BLaER1 treated with 17β-estradiol and CSF1 and Interleukin-3, amounts not matched to agents 10 nM and 100 nM (cell line): ENCODE results near the gene GCM1.

ENCODE experiments used
- H3K27ac ChIP-seq, 11 experiments: shearing (Covaris generic); formaldehyde crosslinking; 2 replicates each; pipeline ENCODE4 v1.8.1; 2022
- H3K27me3 ChIP-seq, 11 experiments: shearing (Covaris generic); formaldehyde crosslinking; 2 replicates each; pipeline ENCODE4 v1.8.1; 2022
- H3K36me3 ChIP-seq, 11 experiments: shearing (Covaris generic); formaldehyde crosslinking; 2 replicates each; pipeline ENCODE4 v1.8.1; 2022
- H3K4me1 ChIP-seq, 10 experiments: shearing (Covaris generic); formaldehyde crosslinking; 2 replicates each; pipeline ENCODE4 v1.8.1; 2022
- H3K4me2 ChIP-seq, 11 experiments: shearing (Covaris generic); formaldehyde crosslinking; 2 replicates each; pipeline ENCODE4 v1.8.1; 2022
- H3K4me3 ChIP-seq, 10 experiments: shearing (Covaris generic); formaldehyde crosslinking; 2 replicates each; pipeline ENCODE4 v1.8.1; 2022
- H3K9ac ChIP-seq, 11 experiments: shearing (Covaris generic); formaldehyde crosslinking; 2 replicates each; pipeline ENCODE4 v1.8.1; 2022
- H3K9me3 ChIP-seq, 11 experiments: shearing (Covaris generic); formaldehyde crosslinking; replicated peaks in 1 of 11; 2 replicates each; pipeline ENCODE4 v1.8.1; 2022
- H4K20me1 ChIP-seq, 11 experiments: shearing (Covaris generic); formaldehyde crosslinking; 2 replicates each; pipeline ENCODE4 v1.8.1; 2022
- Cebpa-rat ChIP-seq, 11 experiments: shearing (Covaris generic); IDR thresholded peaks; 2 replicates each; pipeline ENCODE4 v1.8.1; 2022

GCM1 gene

GRCh38 chr6:53100561-53100960, 48.1 kb downstream of the GCM1 start:
- TF ChIP-seq Cebpa-rat (IDR thresholded peaks at IDR 0.05), result no peak
- no peaks in the 10 kb centered on the region for H3K27me3 ChIP-seq
- no peak overlapping the region for H3K9ac ChIP-seq
- no peaks in the 10 kb centered on the region for H3K4me1 ChIP-seq
- no peak overlapping the region for H3K4me2 ChIP-seq
- H3K36me3 ChIP-seq, result peaks cover 57 to 77% (median 66%) of the 10 kb centered on the region in 11 experiments
- H3K27ac ChIP-seq, result no peak overlapping the region
- H4K20me1 ChIP-seq, result no peaks in the 10 kb centered on the region
- H3K4me3 ChIP-seq, result no peak overlapping the region
- H3K9me3 ChIP-seq, result no peaks in the 10 kb centered on the region

- Histone ChIP-seq H3K9me3 (no peaks in the 10 kb centered on the region), H3K36me3 (peaks cover 91 to 100% (median 94%) of the 10 kb centered on the region in 11 experiments)
Observed at GRCh38 chr6:53095716-53096115, 52.9 kb downstream of the GCM1 start.

GRCh38 chr6:53095270-53095669, 53.4 kb downstream of the GCM1 start:
- Histone ChIP-seq H3K9ac (no peak overlapping the region), H3K27me3 (no peaks in the 10 kb centered on the region), H4K20me1 (peaks cover 0 to 5% (median 0%) of the 10 kb centered on the region in 11 experiments; a peak in 3 of 22 replicates), H3K4me3 (no peak overlapping the region), H3K9me3 (no peaks in the 10 kb centered on the region), H3K4me2 (no peak overlapping the region), H3K4me1 (no peaks in the 10 kb centered on the region), H3K27ac (no peak overlapping the region), H3K36me3 (peaks cover 92 to 100% (median 97%) of the 10 kb centered on the region in 11 experiments)
- no peak for TF ChIP-seq Cebpa-rat (IDR thresholded peaks at IDR 0.05)

More at GRCh38 chr6:53095716-53096115, 52.9 kb downstream of the GCM1 start:
- no peaks in the 10 kb centered on the region for H3K4me1 ChIP-seq
- peaks cover 0 to 5% (median 0%) of the 10 kb centered on the region in 11 experiments; a peak in 3 of 22 replicates for H4K20me1 ChIP-seq
- H3K27ac ChIP-seq, result no peak overlapping the region
- H3K4me2 ChIP-seq, result no peak overlapping the region
- no peak overlapping the region for H3K9ac ChIP-seq
- no peak for TF ChIP-seq Cebpa-rat (IDR thresholded peaks at IDR 0.05)
- H3K27me3 ChIP-seq, result no peaks in the 10 kb centered on the region
- H3K4me3 ChIP-seq, result no peak overlapping the region

- Histone ChIP-seq H3K4me2 (no peak overlapping the region), H3K27me3 (no peaks in the 10 kb centered on the region), H3K9ac (no peak overlapping the region), H3K4me1 (peaks cover 0 to 4% (median 0%) of the 10 kb centered on the region in 10 experiments; a peak in 2 of 20 replicates), H3K9me3 (no peaks in the 10 kb centered on the region), H4K20me1 (peaks cover 0 to 5% (median 0%) of the 10 kb centered on the region in 11 experiments; a peak in 4 of 22 replicates), H3K4me3 (no peak overlapping the region), H3K27ac (no peak overlapping the region), H3K36me3 (peaks cover 89 to 100% (median 97%) of the 10 kb centered on the region in 11 experiments)
- TF ChIP-seq Cebpa-rat (IDR thresholded peaks at IDR 0.05), result no peak
Observed at GRCh38 chr6:53090576-53090975, 58.1 kb downstream of the GCM1 start.

- no peak overlapping the region for H3K27ac ChIP-seq
- H3K4me3 ChIP-seq, result no peak overlapping the region
- H3K9ac ChIP-seq, result no peak overlapping the region
- no peaks in the 10 kb centered on the region for H3K27me3 ChIP-seq
- H3K36me3 ChIP-seq, result peaks cover 87 to 100% (median 96%) of the 10 kb centered on the region in 11 experiments
- H3K4me2 ChIP-seq, result no peak overlapping the region
- H3K9me3 ChIP-seq, result no peaks in the 10 kb centered on the region
- peaks cover 0 to 5% (median 0%) of the 10 kb centered on the region in 11 experiments; a peak in 4 of 22 replicates for H4K20me1 ChIP-seq
- no peak for TF ChIP-seq Cebpa-rat (IDR thresholded peaks at IDR 0.05)
- peaks cover 0 to 4% (median 0%) of the 10 kb centered on the region in 10 experiments; a peak in 2 of 20 replicates for H3K4me1 ChIP-seq
Observed at GRCh38 chr6:53089948-53090347, 58.7 kb downstream of the GCM1 start.

- H3K9ac ChIP-seq, result no peak overlapping the region
Observed at GRCh38 chr6:53086302-53086701, 62.3 kb downstream of the GCM1 start.

GRCh38 chr6:53080813-53081212, 67.8 kb downstream of the GCM1 start:
- Histone ChIP-seq H3K36me3 (peaks cover 84 to 99% (median 96%) of the 10 kb centered on the region in 11 experiments), H3K27ac (no peak overlapping the region), H3K27me3 (no peaks in the 10 kb centered on the region), H3K9ac (no peak overlapping the region), H4K20me1 (no peaks in the 10 kb centered on the region), H3K9me3 (no peaks in the 10 kb centered on the region), H3K4me2 (no peak overlapping the region), H3K4me1 (peaks cover 0 to 14% (median 11%) of the 10 kb centered on the region in 10 experiments; a peak in 16 of 20 replicates), H3K4me3 (no peak overlapping the region)
- no peak for TF ChIP-seq Cebpa-rat (IDR thresholded peaks at IDR 0.05)

More at GRCh38 chr6:53086302-53086701, 62.3 kb downstream of the GCM1 start:
- Histone ChIP-seq H3K9me3 (no peaks in the 10 kb centered on the region), H3K4me1 (peaks cover 0 to 4% (median 0%) of the 10 kb centered on the region in 10 experiments; a peak in 2 of 20 replicates), H3K4me3 (no peak overlapping the region), H3K4me2 (no peak overlapping the region), H3K27ac (no peak overlapping the region), H3K36me3 (peaks cover 87 to 100% (median 96%) of the 10 kb centered on the region in 11 experiments), H3K27me3 (no peaks in the 10 kb centered on the region), H4K20me1 (peaks cover 0 to 4% (median 0%) of the 10 kb centered on the region in 11 experiments; a peak in 1 of 22 replicates)
- no peak for TF ChIP-seq Cebpa-rat (IDR thresholded peaks at IDR 0.05)
